BLaER1 (cell line): ENCODE data around the gene IER3.

Experiments
- H3K27ac ChIP-seq: shearing (Covaris generic); formaldehyde crosslinking; 2 replicates; pipeline ENCODE4 v1.8.1; 2022
- H3K27me3 ChIP-seq: shearing (Covaris generic); formaldehyde crosslinking; 2 replicates; pipeline ENCODE4 v1.8.1; 2022
- H3K36me3 ChIP-seq: shearing (Covaris generic); formaldehyde crosslinking; 2 replicates; pipeline ENCODE4 v1.8.1; 2022
- H3K4me1 ChIP-seq: shearing (Covaris generic); formaldehyde crosslinking; 2 replicates; pipeline ENCODE4 v1.8.1; 2022
- H3K4me2 ChIP-seq: shearing (Covaris generic); formaldehyde crosslinking; 2 replicates; pipeline ENCODE4 v1.8.1; 2022
- H3K4me3 ChIP-seq: shearing (Covaris generic); formaldehyde crosslinking; 2 replicates; pipeline ENCODE4 v1.8.1; 2022
- H3K9ac ChIP-seq: shearing (Covaris generic); formaldehyde crosslinking; 2 replicates; pipeline ENCODE4 v1.8.1; 2022
- H3K9me3 ChIP-seq: shearing (Covaris generic); formaldehyde crosslinking; 2 replicates; pipeline ENCODE4 v1.8.1; 2022
- H4K20me1 ChIP-seq: shearing (Covaris generic); formaldehyde crosslinking; 2 replicates; pipeline ENCODE4 v1.8.1; 2022
- Cebpa-rat ChIP-seq: shearing (Covaris generic); IDR thresholded peaks from 2 replicates; pipeline ENCODE4 v1.8.1; 2022

Gene IER3

GRCh38 chr6:30744054-30744805 is at the start of gene IER3:
Gene IER3 (minus strand): TSS chr6:30744547. CDS start chr6:30744518, 29 bp downstream.
- peak within 1 kb of the TSS; percentile 99 for H3K4me2 ChIP-seq
- peak within 1 kb of the TSS; percentile 91 for H3K4me3 ChIP-seq
- H3K9ac ChIP-seq: peak within 1 kb of the TSS; percentile 92
- no peaks in the 10 kb centered on the region for H3K9me3 ChIP-seq
- H3K4me1 ChIP-seq: peaks cover 49% of the 10 kb centered on the region
- H4K20me1 ChIP-seq: peaks cover 25% of the 10 kb centered on the region
- H3K27me3 ChIP-seq: no peaks in the 10 kb centered on the region
- TF ChIP-seq Cebpa-rat: no peak
- peak within 1 kb of the TSS; percentile 94 for H3K27ac ChIP-seq
- peaks cover 21% of the 10 kb centered on the region for H3K36me3 ChIP-seq

- Histone ChIP-seq H3K27ac (peak overlapping the region; percentile 75), H3K4me3 (no peak overlapping the region), H3K9me3 (no peaks in the 10 kb centered on the region), H4K20me1 (no peaks in the 10 kb centered on the region), H3K4me2 (peak overlapping the region; percentile 60), H3K4me1 (peaks cover 48% of the 10 kb centered on the region), H3K36me3 (no peaks in the 10 kb centered on the region), H3K27me3 (no peaks in the 10 kb centered on the region), H3K9ac (peak overlapping the region; percentile 8; the same call in 1 of the 2 replicates)
- no peak for TF ChIP-seq Cebpa-rat
Measured at GRCh38 chr6:30793521-30794194, 49.3 kb upstream of the IER3 start.

GRCh38 chr6:30792786-30793185 is 48.4 kb upstream of the IER3 start:
- peak overlapping the region; percentile 60; the same call in 1 of the 2 replicates for H3K4me2 ChIP-seq
- no peaks in the 10 kb centered on the region for H3K36me3 ChIP-seq
- TF ChIP-seq Cebpa-rat: no peak
- no peaks in the 10 kb centered on the region for H4K20me1 ChIP-seq
- no peak overlapping the region for H3K4me3 ChIP-seq
- H3K27me3 ChIP-seq: no peaks in the 10 kb centered on the region
- no peak overlapping the region; the same call in 1 of the 2 replicates for H3K27ac ChIP-seq
- no peak overlapping the region for H3K9ac ChIP-seq
- H3K9me3 ChIP-seq: no peaks in the 10 kb centered on the region
- H3K4me1 ChIP-seq: peaks cover 57% of the 10 kb centered on the region

- H3K4me1 ChIP-seq: peaks cover 75% of the 10 kb centered on the region
- H3K4me3 ChIP-seq: no peak overlapping the region
- no peaks in the 10 kb centered on the region for H3K36me3 ChIP-seq
- H3K4me2 ChIP-seq: peak overlapping the region; percentile 18; the same call in 1 of the 2 replicates
- H3K9me3 ChIP-seq: no peaks in the 10 kb centered on the region
- no peaks in the 10 kb centered on the region for H4K20me1 ChIP-seq
- no peak overlapping the region for H3K27ac ChIP-seq
- no peak for TF ChIP-seq Cebpa-rat
- no peak overlapping the region for H3K9ac ChIP-seq
- H3K27me3 ChIP-seq: no peaks in the 10 kb centered on the region
Measured at GRCh38 chr6:30790724-30791383, 46.5 kb upstream of the IER3 start.

- TF ChIP-seq Cebpa-rat: no peak
- Histone ChIP-seq H3K9me3 (peaks cover 6% of the 10 kb centered on the region), H3K27me3 (no peaks in the 10 kb centered on the region), H3K27ac (no peak overlapping the region), H4K20me1 (no peaks in the 10 kb centered on the region), H3K9ac (no peak overlapping the region), H3K4me3 (no peak overlapping the region), H3K4me1 (peaks cover 79% of the 10 kb centered on the region), H3K36me3 (no peaks in the 10 kb centered on the region), H3K4me2 (peak overlapping the region; percentile 71)
Measured at GRCh38 chr6:30789606-30790005, 45.3 kb upstream of the IER3 start.

- Histone ChIP-seq H3K4me1 (peaks cover 64% of the 10 kb centered on the region), H3K9ac (no peak overlapping the region), H4K20me1 (no peaks in the 10 kb centered on the region), H3K36me3 (no peaks in the 10 kb centered on the region), H3K9me3 (peaks cover 9% of the 10 kb centered on the region), H3K4me3 (no peak overlapping the region), H3K27me3 (no peaks in the 10 kb centered on the region), H3K4me2 (peak overlapping the region; percentile 71), H3K27ac (no peak overlapping the region)
- TF ChIP-seq Cebpa-rat: no peak
Measured at GRCh38 chr6:30787954-30788353, 43.6 kb upstream of the IER3 start.

- Histone ChIP-seq H3K4me2 (peak overlapping the region; percentile 75), H4K20me1 (no peaks in the 10 kb centered on the region), H3K27me3 (no peaks in the 10 kb centered on the region), H3K4me3 (no peak overlapping the region), H3K36me3 (no peaks in the 10 kb centered on the region), H3K4me1 (peaks cover 62% of the 10 kb centered on the region), H3K9me3 (peaks cover 9% of the 10 kb centered on the region), H3K27ac (peak overlapping the region; percentile 86), H3K9ac (peak overlapping the region; percentile 52; the same call in 1 of the 2 replicates)
- TF ChIP-seq Cebpa-rat: no peak; the same call in 1 of the 2 replicates
Measured at GRCh38 chr6:30782425-30783014, 38.2 kb upstream of the IER3 start.

GRCh38 chr6:30781743-30782424 is 37.5 kb upstream of the IER3 start:
- H4K20me1 ChIP-seq: no peaks in the 10 kb centered on the region
- peak overlapping the region; percentile 52; the same call in 1 of the 2 replicates for H3K9ac ChIP-seq
- peaks cover 62% of the 10 kb centered on the region for H3K4me1 ChIP-seq
- peak; percentile 92 for TF ChIP-seq Cebpa-rat
- no peaks in the 10 kb centered on the region for H3K27me3 ChIP-seq
- peak overlapping the region; percentile 75 for H3K4me2 ChIP-seq
- no peaks in the 10 kb centered on the region for H3K36me3 ChIP-seq
- H3K9me3 ChIP-seq: peaks cover 9% of the 10 kb centered on the region
- no peak overlapping the region for H3K4me3 ChIP-seq
- peak overlapping the region; percentile 86 for H3K27ac ChIP-seq

GRCh38 chr6:30781395-30781742 is 37.0 kb upstream of the IER3 start:
- Histone ChIP-seq H3K4me1 (peaks cover 56% of the 10 kb centered on the region), H3K9me3 (peaks cover 9% of the 10 kb centered on the region), H3K27ac (peak overlapping the region; percentile 86), H3K27me3 (no peaks in the 10 kb centered on the region), H4K20me1 (no peaks in the 10 kb centered on the region), H3K4me3 (no peak overlapping the region), H3K36me3 (no peaks in the 10 kb centered on the region), H3K9ac (peak overlapping the region; percentile 48; the same call in 1 of the 2 replicates), H3K4me2 (peak overlapping the region; percentile 75)
- no peak for TF ChIP-seq Cebpa-rat
